T-helper 1 cell (primary cell): ENCODE data around the gene RPS6KA4.
"Not testable (repeated sequence)": the region's sequence is repeated elsewhere in the genome, so short reads cannot be mapped to it uniquely, and the experiment has no call there.

Experiments
- DNase-seq, 5 donors: peaks; one replicate each; pipeline ENCODE4 v3.0.0-alpha.2; 2012 to 2020

The RPS6KA4 gene

GRCh38 chr11:64390558-64390957 lies 31.6 kb downstream of the RPS6KA4 start:
- DNase-seq: no peak

GRCh38 chr11:64391839-64392238 lies 32.9 kb downstream of the RPS6KA4 start:
- no peak for DNase-seq

- DNase-seq: no peak
These were observed 36.6 kb downstream of the RPS6KA4 start for GRCh38 chr11:64395545-64396078.

GRCh38 chr11:64396079-64396591 lies 37.2 kb downstream of the RPS6KA4 start:
- DNase-seq: no peak

GRCh38 chr11:64400102-64400501 lies 41.1 kb downstream of the RPS6KA4 start:
- no peak for DNase-seq

GRCh38 chr11:64400667-64401066 lies 41.7 kb downstream of the RPS6KA4 start:
- no peak for DNase-seq

GRCh38 chr11:64401775-64402174 lies 42.8 kb downstream of the RPS6KA4 start:
- DNase-seq: no peak

- no peak for DNase-seq
These were observed 44.1 kb downstream of the RPS6KA4 start for GRCh38 chr11:64403106-64403505.

- DNase-seq: no peak
These were observed 47.4 kb downstream of the RPS6KA4 start for GRCh38 chr11:64406221-64406946.

- no peak for DNase-seq
These were observed 48.3 kb downstream of the RPS6KA4 start for GRCh38 chr11:64407221-64407620.

GRCh38 chr11:64407630-64408029 lies 48.7 kb downstream of the RPS6KA4 start:
- no peak for DNase-seq

GRCh38 chr11:64409278-64409677 lies 50.3 kb downstream of the RPS6KA4 start:
- DNase-seq: no peak

- no peak for DNase-seq
These were observed 50.9 kb downstream of the RPS6KA4 start for GRCh38 chr11:64409707-64410403.

- DNase-seq: no peak
These were observed 51.4 kb downstream of the RPS6KA4 start for GRCh38 chr11:64410404-64410734.

- no peak for DNase-seq
These were observed 54.5 kb downstream of the RPS6KA4 start for GRCh38 chr11:64413417-64413816.

- no peak for DNase-seq
These were observed 56.3 kb downstream of the RPS6KA4 start for GRCh38 chr11:64415286-64415685.

- DNase-seq: no peak
These were observed 57.2 kb downstream of the RPS6KA4 start for GRCh38 chr11:64415996-64416728.

GRCh38 chr11:64418233-64418632 lies 59.3 kb downstream of the RPS6KA4 start:
- not testable (repeated sequence) for DNase-seq

- no peak for DNase-seq
These were observed 60.4 kb downstream of the RPS6KA4 start for GRCh38 chr11:64419257-64419790.

GRCh38 chr11:64419818-64420485 lies 61.0 kb downstream of the RPS6KA4 start:
- no peak for DNase-seq
